GM12878 (cell line): ENCODE measurements around the gene FAM234B. TPM values are rescaled to one million over a fixed set of nuclear protein-coding genes. Genes with fewer than 3 reads are reported as not detected.

Experiments
- ATAC-seq: fragments of 200-7000 bp; cut with Tn5 transposase; 3 replicates; pipeline ENCODE4 v1.9.1; 2020; ENCODE audit warnings: mild to moderate bottlenecking, moderate library complexity
- BruUV-seq: library from RNA; stranded (reverse); fragments of 400-500 nt; replicated peaks from 2 replicates; lab custom pipeline; 2021; lab: Mats Ljungman, UMichigan
- CTCF ChIA-PET: fragments of 300-600 bp; sonication (Branson Sonifier 250); formaldehyde crosslinking; extraction: SDS; loops from one replicate; lab custom pipeline; 2021; ENCODE audit warnings: inconsistent platforms; lab: Yijun Ruan, JAX
- POLR2A ChIA-PET: fragments of 350-600 bp; formaldehyde crosslinking; extraction: SDS; loops from one replicate; lab custom pipeline; 2021; ENCODE audit warnings: inconsistent platforms; lab: Charles Lee
- RAD21 ChIA-PET: fragments of 300-600 bp; sonication (Branson Sonifier 250); formaldehyde crosslinking; loops from one replicate; lab custom pipeline; 2023; ENCODE audit warnings: antibody characterized with exemption; ENCODE audit not compliant: unreplicated experiment; lab: Charles Lee
- SMC1A ChIA-PET: fragments of 300-600 bp; sonication (Branson Sonifier 250); formaldehyde crosslinking; loops from one replicate; lab custom pipeline; 2023; ENCODE audit not compliant: unreplicated experiment, uncharacterized antibody; lab: Charles Lee
- DNase-seq: peaks from one replicate; pipeline ENCODE4 v3.0.0-alpha.2; 2011; ENCODE audit warnings: low read depth, low spot score
- FAIRE-seq: peaks from 3 replicates; lab custom pipeline; 2011; peaks lifted over from hg19 to GRCh38; lab: Jason Lieb, UNC
- H2AFZ ChIP-seq: 2 replicates; pipeline ENCODE4 v1.6.0; 2011; ENCODE audit warnings: low read depth, low read length, control low read depth; ENCODE audit not compliant: control insufficient read depth
- H3K27ac ChIP-seq: 2 replicates; pipeline ENCODE4 v1.5.1; 2011; ENCODE audit warnings: control low read depth; ENCODE audit not compliant: control insufficient read depth, insufficient read depth
- H3K27me3 ChIP-seq, 2 experiments: replicated peaks in 1 of 2; 2 replicates each; pipeline versions ENCODE4 v1.6.0 to v1.6.1; 2011; ENCODE audit warnings: low read length in 1 of 2; ENCODE audit not compliant: control insufficient read depth in 2 of 2, insufficient read depth in 2 of 2
- H3K36me3 ChIP-seq, 2 experiments: 2 replicates each; pipeline ENCODE4 v1.5.1; 2011; ENCODE audit warnings: low read length in 1 of 2; ENCODE audit not compliant: control insufficient read depth in 2 of 2, insufficient read depth in 2 of 2
- H3K4me1 ChIP-seq: 2 replicates; pipeline ENCODE4 v1.6.1; 2011; ENCODE audit warnings: mild to moderate bottlenecking, low read length, moderate library complexity, mixed read lengths; ENCODE audit not compliant: control insufficient read depth, insufficient read depth
- H3K4me2 ChIP-seq: 2 replicates; pipeline ENCODE4 v1.6.0; 2011; ENCODE audit warnings: control low read depth; ENCODE audit not compliant: control insufficient read depth, insufficient read depth
- H3K4me3 ChIP-seq: fragments of 200-600 bp; sonication (generic); 2 replicates; pipeline ENCODE4 v1.5.1; 2016
- H3K79me2 ChIP-seq: 2 replicates; pipeline ENCODE4 v1.6.0; 2011; ENCODE audit warnings: low read length; ENCODE audit not compliant: control insufficient read depth, insufficient read depth
- H3K9ac ChIP-seq: 2 replicates; pipeline ENCODE4 v1.8.0; 2011; ENCODE audit warnings: low read length, control low read depth, mixed read lengths; ENCODE audit not compliant: control insufficient read depth, insufficient read depth
- H3K9me3 ChIP-seq: replicated peaks from 3 replicates; pipeline ENCODE4 v1.5.1; 2011; ENCODE audit warnings: mild to moderate bottlenecking, low read length; ENCODE audit not compliant: control insufficient read depth, insufficient read depth
- H4K20me1 ChIP-seq: 2 replicates; pipeline ENCODE4 v1.6.0; 2011; ENCODE audit not compliant: control insufficient read depth, insufficient read depth
- ATF3 ChIP-seq: IDR thresholded peaks from 2 replicates; pipeline ENCODE4 v1.6.1; 2011; ENCODE audit warnings: low read depth, mild to moderate bottlenecking, low read length, moderate library complexity, borderline replicate concordance; ENCODE audit errors: extremely low read depth
- BCL11A ChIP-seq: IDR thresholded peaks from 2 replicates; pipeline ENCODE4 v1.6.1; 2011; ENCODE audit warnings: low read depth, low read length
- CHD2 ChIP-seq: IDR thresholded peaks from 2 replicates; pipeline ENCODE4 v1.6.1; 2011; ENCODE audit warnings: low read depth, low read length, improper control_type of control experiment, borderline replicate concordance
- CHD4 ChIP-seq: fragments of 200-600 bp; sonication (generic); IDR thresholded peaks from 2 replicates; pipeline ENCODE4 v1.6.1; 2016; ENCODE audit warnings: mild to moderate bottlenecking
- EP300 ChIP-seq, 2 experiments: fragments of 150-350 bp in 1 of 2; IDR thresholded peaks; 2 replicates each; pipeline ENCODE4 v1.6.1; 2011 to 2012; ENCODE audit warnings: low read depth in 2 of 2, low read length in 2 of 2, borderline replicate concordance in 1 of 2, improper control_type of control experiment in 1 of 2, inconsistent platforms in 1 of 2; ENCODE audit not compliant: control insufficient read depth in 1 of 2
- FOS ChIP-seq: IDR thresholded peaks from 3 replicates; pipeline ENCODE4 v1.6.1; 2011; ENCODE audit warnings: borderline replicate concordance; ENCODE audit not compliant: insufficient read length; ENCODE audit errors: extremely low read depth
- KDM1A ChIP-seq: fragments of 200-600 bp; sonication (generic); IDR thresholded peaks from 2 replicates; pipeline ENCODE4 v1.6.1; 2016; ENCODE audit warnings: borderline replicate concordance
- MXI1 ChIP-seq: fragments of 150-350 bp; IDR thresholded peaks from 2 replicates; pipeline ENCODE4 v1.6.1; 2011; ENCODE audit warnings: low read depth, mild to moderate bottlenecking, inconsistent platforms, low read length, improper control_type of control experiment
- MYB ChIP-seq: fragments of 150-350 bp; IDR thresholded peaks from 2 replicates; pipeline ENCODE4 v1.6.1; 2014; ENCODE audit warnings: mild to moderate bottlenecking, low read depth, low read length, borderline replicate concordance
- NFYA ChIP-seq: IDR thresholded peaks from 2 replicates; pipeline ENCODE4 v1.6.1; 2011; ENCODE audit warnings: low read depth, mild to moderate bottlenecking, low read length, improper control_type of control experiment, borderline replicate concordance
- POU2F2 ChIP-seq: IDR thresholded peaks from 3 replicates; pipeline ENCODE4 v1.6.1; 2011; ENCODE audit warnings: low read depth, mild to moderate bottlenecking, low read length, borderline replicate concordance
- REST ChIP-seq: IDR thresholded peaks from 2 replicates; pipeline ENCODE4 v1.6.1; 2012; ENCODE audit warnings: mild to moderate bottlenecking, low read depth, low read length
- SREBF2 ChIP-seq: IDR thresholded peaks from 2 replicates; pipeline ENCODE4 v1.6.1; 2012; ENCODE audit warnings: mild to moderate bottlenecking, low read length
- STAT3 ChIP-seq: IDR thresholded peaks from 2 replicates; pipeline ENCODE4 v1.6.1; 2011; ENCODE audit warnings: low read depth, low read length, improper control_type of control experiment
- ZNF384 ChIP-seq: IDR thresholded peaks from 2 replicates; pipeline ENCODE4 v1.6.1; 2012; ENCODE audit warnings: low read depth, mild to moderate bottlenecking, low read length, improper control_type of control experiment, borderline replicate concordance
- WGBS: methylation state at CpG from one replicate; pipeline ENCODE4 v1.1.6; 2016; ENCODE audit warnings: low lambda C conversion rate; ENCODE audit not compliant: insufficient replicate concordance, insufficient coverage; ENCODE audit errors: missing lambda C conversion rate; 5-methylcytosine and 5-hydroxymethylcytosine counted together
- in situ Hi-C: fragments of 300-500 bp; cut with MboI; formaldehyde crosslinking; loops from 9 replicates; pipeline ENCODE4 v1.14.3; 2018; ENCODE audit warnings: mixed read lengths
- intact Hi-C: fragments of 100-400 bp; cut with micrococcal nuclease; formaldehyde crosslinking; loops from one replicate; pipeline ENCODE4 v1.14.2; 2022; ENCODE audit not compliant: unreplicated experiment
- polyA plus RNA-seq, 11 experiments: library from polyadenylated mRNA; depleted of rRNA in 4 of 11; unstranded in 6 of 11; stranded (reverse) in 5 of 11; fragments of >200 nt; fragmentation: Nextera tagmentation in 4 of 11; fragmentation: Illumina TruSeq in 1 of 11; extraction: Ambion mirVana in 4 of 11; extraction: Trizol in 1 of 11; gene quantifications; 1 replicate in 1 of 11; 2 replicates in 10 of 11; pipeline versions ENCODE4 v1.2.1 to v1.2.3, GENCODE V29; 2011 to 2016; ENCODE audit warnings: inconsistent platforms in 2 of 11, missing spikeins in 2 of 11, low read depth in 1 of 11
- total RNA-seq, 4 experiments: library from RNA; depleted of rRNA in 3 of 4; stranded (reverse); fragments of >200 nt in 3 of 4; fragmentation: Illumina TruSeq in 1 of 4; extraction: Trizol in 1 of 4; gene quantifications; 2 replicates each; pipeline versions ENCODE4 v1.2.1 to v1.2.3, GENCODE V29; 2013 to 2021

Gene FAM234B
- total and polyA plus RNA-seq, 10 of the 15 experiments (the other 5 are each of a cell fraction or from before 2014, with no cell fraction given): 0.09 to 2.8 (median 0.18) TPM

- POLR2A ChIA-PET: no interaction called here
- no peak overlapping the region for H2AFZ ChIP-seq
- no peaks in the 10 kb centered on the region for H3K36me3 ChIP-seq
- no peak for DNase-seq
- H3K9ac ChIP-seq: no peak overlapping the region
- peaks cover 8% of the 10 kb centered on the region for H3K4me1 ChIP-seq
- TF ChIP-seq MXI1 (no peak), ATF3 (no peak), NFYA (no peak), BCL11A (no peak), SREBF2 (no peak), MYB (no peak), ZNF384 (no peak), STAT3 (no peak), FOS (no peak), POU2F2 (no peak), EP300 (IDR thresholded peaks at IDR 0.05; ENCODE audit: borderline replicate concordance in 1 of 2, control insufficient read depth in 1 of 2, low read depth in 2 of 2, low read length in 2 of 2) (no peak), REST (no peak), CHD2 (no peak), CHD4 (no peak), KDM1A (no peak)
- no peak overlapping the region for H3K4me2 ChIP-seq
- in situ Hi-C loops (no loop called here), intact Hi-C loops (no loop called here)
- no peak for ATAC-seq
- no peaks in the 10 kb centered on the region; the same call in 1 of the 2 replicates for H4K20me1 ChIP-seq
- no peak overlapping the region for H3K27ac ChIP-seq
- H3K9me3 ChIP-seq: no peaks in the 10 kb centered on the region; the same call in 2 of the 3 replicates
- SMC1A ChIA-PET: no interaction called here
- no peak overlapping the region for H3K4me3 ChIP-seq
- no TSS peak for BruUV-seq
- 44% methylated on average over 3 of the region's 3 CpGs for WGBS
- H3K79me2 ChIP-seq: no peaks in the 10 kb centered on the region
- no peak for FAIRE-seq
- RAD21 ChIA-PET: no interaction called here
- CTCF ChIA-PET: interaction anchor here (0.9 to 1.6 kb wide), 3 partner anchors 13 to 81 kb away, joined by 3 to 4 read pairs (median 3); no protein-coding TSS in a partner anchor
- H3K27me3 ChIP-seq: peaks cover 9 to 11% of the 10 kb centered on the region in 2 experiments; a peak in 3 of 4 replicates
These were observed 47.0 kb upstream of the FAM234B start for GRCh38 chr12:12997156-12997555.
